HEK293T (cell line): ENCODE measurements around the gene KLHL1.

ENCODE experiments used
- CTCF ChIA-PET: fragments of 350-600 bp; formaldehyde crosslinking; extraction: SDS; loops from one replicate; lab custom pipeline; 2021; ENCODE audit warnings: antibody characterized with exemption, inconsistent platforms; lab: Yijun Ruan, JAX
- POLR2A ChIA-PET: fragments of 350-600 bp; formaldehyde crosslinking; extraction: SDS; loops from one replicate; lab custom pipeline; 2020; ENCODE audit warnings: antibody characterized with exemption, inconsistent platforms; lab: Yijun Ruan, JAX
- DNase-seq: peaks from one replicate; pipeline ENCODE4 v3.0.0; 2012; ENCODE audit warnings: mixed read lengths; ENCODE audit errors: extremely low spot score
- ARNT ChIP-seq: fragments of 450-650 bp; IDR thresholded peaks from 2 replicates; pipeline ENCODE4 v1.6.1; 2017; ENCODE audit warnings: mild to moderate bottlenecking
- BHLHE40 ChIP-seq: fragments of 450-650 bp; IDR thresholded peaks from 2 replicates; pipeline ENCODE4 v1.6.1; 2016; ENCODE audit warnings: mild to moderate bottlenecking, moderate library complexity, borderline replicate concordance
- CTBP1 ChIP-seq: fragments of 450-650 bp; IDR thresholded peaks from 2 replicates; pipeline ENCODE4 v1.6.1; 2016; ENCODE audit warnings: borderline replicate concordance
- ELF4 ChIP-seq: fragments of 450-650 bp; IDR thresholded peaks from 2 replicates; pipeline ENCODE4 v1.6.1; 2017; ENCODE audit warnings: antibody characterized with exemption
- FOXA1 ChIP-seq: fragments of 450-650 bp; IDR thresholded peaks from 2 replicates; pipeline ENCODE4 v1.6.1; 2016; ENCODE audit warnings: mild to moderate bottlenecking
- FOXK2 ChIP-seq: fragments of 450-650 bp; IDR thresholded peaks from 2 replicates; pipeline ENCODE4 v1.6.1; 2016; ENCODE audit warnings: mild to moderate bottlenecking
- FOXM1 ChIP-seq: fragments of 450-650 bp; IDR thresholded peaks from 2 replicates; pipeline ENCODE4 v1.6.1; 2017; ENCODE audit warnings: mild to moderate bottlenecking, borderline replicate concordance
- HDGF ChIP-seq: fragments of 450-650 bp; IDR thresholded peaks from 2 replicates; pipeline ENCODE4 v1.6.1; 2017; ENCODE audit warnings: antibody characterized with exemption, borderline replicate concordance
- L3MBTL2 ChIP-seq: fragments of 450-650 bp; conservative IDR thresholded peaks from 2 replicates; pipeline ENCODE4 v1.6.1; 2016; ENCODE audit warnings: mild to moderate bottlenecking
- LEF1 ChIP-seq: fragments of 450-650 bp; IDR thresholded peaks from 2 replicates; pipeline ENCODE4 v1.6.1; 2017; ENCODE audit warnings: mild to moderate bottlenecking, borderline replicate concordance
- NFRKB ChIP-seq: fragments of 450-650 bp; IDR thresholded peaks from 2 replicates; pipeline ENCODE4 v1.6.1; 2016; ENCODE audit warnings: mild to moderate bottlenecking, moderate library complexity
- PKNOX1 ChIP-seq: fragments of 450-650 bp; IDR thresholded peaks from 2 replicates; pipeline ENCODE4 v1.6.1; 2016
- SP1 ChIP-seq: fragments of 450-650 bp; IDR thresholded peaks from 2 replicates; pipeline ENCODE4 v1.6.1; 2017
- SUZ12 ChIP-seq: fragments of 450-650 bp; IDR thresholded peaks from 2 replicates; pipeline ENCODE4 v1.6.1; 2016; ENCODE audit warnings: mild to moderate bottlenecking
- TARDBP ChIP-seq: fragments of 450-650 bp; IDR thresholded peaks from 2 replicates; pipeline ENCODE4 v1.6.1; 2016
- ZNF384 ChIP-seq: fragments of 450-650 bp; IDR thresholded peaks from 2 replicates; pipeline ENCODE4 v1.6.1; 2016

KLHL1 gene

GRCh38 chr13:70080012-70080411, 28.2 kb downstream of the KLHL1 start:
- ChIA-PET CTCF (no interaction called here), POLR2A (no interaction called here)
- no peak for DNase-seq
- TF ChIP-seq TARDBP (no peak), PKNOX1 (no peak), FOXA1 (no peak), L3MBTL2 (no peak), FOXM1 (no peak)

GRCh38 chr13:70054572-70054971, 53.7 kb downstream of the KLHL1 start:
- POLR2A ChIA-PET, result no interaction called here
- TF ChIP-seq SP1 (no peak), ARNT (no peak), SUZ12 (no peak), CTBP1 (no peak), ELF4 (no peak), LEF1 (no peak), TARDBP (no peak), NFRKB (no peak), ZNF384 (no peak), FOXA1 (no peak), HDGF (no peak), L3MBTL2 (no peak), PKNOX1 (no peak), BHLHE40 (no peak), FOXM1 (no peak), FOXK2 (no peak)
- CTCF ChIA-PET, result interaction anchor here (0.6 kb wide), 1 partner anchor 20 kb away, joined by 5 read pairs; no protein-coding TSS in a partner anchor
- no peak for DNase-seq

GRCh38 chr13:70051531-70051930, 56.7 kb downstream of the KLHL1 start:
- ChIA-PET CTCF (no interaction called here), POLR2A (no interaction called here)
- no peak for DNase-seq
- peak; percentile 88 for TF ChIP-seq PKNOX1
- no peak for TF ChIP-seq HDGF
- TF ChIP-seq ELF4, result no peak
- TF ChIP-seq TARDBP, result no peak
- no peak; the same call in 1 of the 2 replicates for TF ChIP-seq CTBP1

- no peak for DNase-seq
- TF ChIP-seq ZNF384, result no peak
- ChIA-PET POLR2A (no interaction called here), CTCF (no interaction called here)
These were observed 64.6 kb downstream of the KLHL1 start for GRCh38 chr13:70043685-70044084.

- POLR2A ChIA-PET, result no interaction called here
- DNase-seq, result no peak
- CTCF ChIA-PET, result no interaction called here
- TF ChIP-seq FOXM1, result no peak
- no peak for TF ChIP-seq FOXK2
- no peak for TF ChIP-seq SP1
- TF ChIP-seq FOXA1, result no peak
- no peak for TF ChIP-seq HDGF
- TF ChIP-seq ELF4, result no peak
- no peak for TF ChIP-seq TARDBP
- TF ChIP-seq CTBP1, result no peak
- no peak for TF ChIP-seq ARNT
- TF ChIP-seq SUZ12, result no peak
- no peak for TF ChIP-seq LEF1
- TF ChIP-seq PKNOX1, result no peak
- no peak for TF ChIP-seq BHLHE40
- no peak for TF ChIP-seq NFRKB
- no peak for TF ChIP-seq ZNF384
- no peak for TF ChIP-seq L3MBTL2
These were observed 66.1 kb downstream of the KLHL1 start for GRCh38 chr13:70042193-70042592.

- CTCF ChIA-PET, result no interaction called here
- POLR2A ChIA-PET, result no interaction called here
- TF ChIP-seq NFRKB, result no peak
- no peak for TF ChIP-seq FOXK2
- DNase-seq, result no peak
These were observed 74.0 kb downstream of the KLHL1 start for GRCh38 chr13:70034286-70034685.

- CTCF ChIA-PET, result no interaction called here
- POLR2A ChIA-PET, result no interaction called here
These were observed 80.7 kb downstream of the KLHL1 start for GRCh38 chr13:70027551-70027950.

More at GRCh38 chr13:70027551-70027950, 80.7 kb downstream of the KLHL1 start:
- no peak for DNase-seq
- TF ChIP-seq ZNF384, result no peak
- no peak for TF ChIP-seq ELF4
- no peak for TF ChIP-seq PKNOX1
- no peak for TF ChIP-seq FOXM1
- TF ChIP-seq HDGF, result no peak
- TF ChIP-seq BHLHE40, result no peak
- TF ChIP-seq TARDBP, result no peak
- no peak for TF ChIP-seq CTBP1
- no peak for TF ChIP-seq L3MBTL2
- TF ChIP-seq ARNT, result no peak
- no peak for TF ChIP-seq SUZ12
- no peak for TF ChIP-seq FOXA1
- no peak for TF ChIP-seq FOXK2
- TF ChIP-seq LEF1, result no peak
- TF ChIP-seq NFRKB, result no peak
- TF ChIP-seq SP1, result no peak
